HL-60 (cell line): ENCODE results near the gene CHRNB1.

Experiments used
- DNase-seq, 2 experiments: peaks; one replicate each; pipeline ENCODE4 v3.0.0-alpha.2; 2010 to 2020; ENCODE audit warnings: low read depth in 1 of 2, low spot score in 1 of 2
- H3K27ac ChIP-seq: fragments of 250-450 bp; sonication (Bioruptor Pico); replicated peaks from 2 replicates; pipeline ENCODE4 v1.5.1; 2020; ENCODE audit warnings: mild to moderate bottlenecking, moderate library complexity
- H3K27me3 ChIP-seq: fragments of 250-450 bp; sonication (Bioruptor Pico); 2 replicates; pipeline ENCODE4 v1.5.1; 2021; ENCODE audit warnings: mild to moderate bottlenecking, moderate library complexity; ENCODE audit not compliant: insufficient read depth, poor library complexity, severe bottlenecking
- H3K4me3 ChIP-seq: replicated peaks from 2 replicates; pipeline ENCODE4 v1.5.1; 2011; ENCODE audit warnings: mild to moderate bottlenecking, control low read depth, low read length; ENCODE audit not compliant: insufficient read depth
- CTCF ChIP-seq: IDR thresholded peaks from one replicate; pipeline ENCODE4 v1.5.1; 2011; ENCODE audit warnings: low read length, control low read depth, inconsistent platforms; ENCODE audit not compliant: insufficient read depth
- GABPA ChIP-seq: IDR thresholded peaks from 2 replicates; pipeline ENCODE4 v1.6.1; 2012; ENCODE audit warnings: low read depth
- POLR2AphosphoS5 ChIP-seq: IDR thresholded peaks from 2 replicates; pipeline ENCODE4 v1.6.1; 2012; ENCODE audit warnings: low read depth
- SPI1 ChIP-seq: IDR thresholded peaks from 2 replicates; pipeline ENCODE4 v1.6.1; 2012; ENCODE audit warnings: low read depth, mild to moderate bottlenecking, borderline replicate concordance
- TF ChIP-seq, protein P1 (sequence below): IDR thresholded peaks from 2 replicates; pipeline ENCODE4 v1.6.1; 2012; ENCODE audit warnings: low read depth; ENCODE audit not compliant: insufficient replicate concordance

CHRNB1 gene

GRCh38 chr17:7403043-7403726 lies 41.7 kb upstream of the CHRNB1 start:
- no peaks in the 10 kb centered on the region for H3K27me3 ChIP-seq
- peak overlapping the region; percentile 62 for H3K4me3 ChIP-seq
- H3K27ac ChIP-seq, result peak overlapping the region; percentile 64; the same call in 1 of the 2 replicates
- DNase-seq, result no peak
- TF ChIP-seq SPI1 (no peak), POLR2AphosphoS5 (no peak), CTCF (no peak), GABPA (no peak)
- TF ChIP-seq, protein P1, sequence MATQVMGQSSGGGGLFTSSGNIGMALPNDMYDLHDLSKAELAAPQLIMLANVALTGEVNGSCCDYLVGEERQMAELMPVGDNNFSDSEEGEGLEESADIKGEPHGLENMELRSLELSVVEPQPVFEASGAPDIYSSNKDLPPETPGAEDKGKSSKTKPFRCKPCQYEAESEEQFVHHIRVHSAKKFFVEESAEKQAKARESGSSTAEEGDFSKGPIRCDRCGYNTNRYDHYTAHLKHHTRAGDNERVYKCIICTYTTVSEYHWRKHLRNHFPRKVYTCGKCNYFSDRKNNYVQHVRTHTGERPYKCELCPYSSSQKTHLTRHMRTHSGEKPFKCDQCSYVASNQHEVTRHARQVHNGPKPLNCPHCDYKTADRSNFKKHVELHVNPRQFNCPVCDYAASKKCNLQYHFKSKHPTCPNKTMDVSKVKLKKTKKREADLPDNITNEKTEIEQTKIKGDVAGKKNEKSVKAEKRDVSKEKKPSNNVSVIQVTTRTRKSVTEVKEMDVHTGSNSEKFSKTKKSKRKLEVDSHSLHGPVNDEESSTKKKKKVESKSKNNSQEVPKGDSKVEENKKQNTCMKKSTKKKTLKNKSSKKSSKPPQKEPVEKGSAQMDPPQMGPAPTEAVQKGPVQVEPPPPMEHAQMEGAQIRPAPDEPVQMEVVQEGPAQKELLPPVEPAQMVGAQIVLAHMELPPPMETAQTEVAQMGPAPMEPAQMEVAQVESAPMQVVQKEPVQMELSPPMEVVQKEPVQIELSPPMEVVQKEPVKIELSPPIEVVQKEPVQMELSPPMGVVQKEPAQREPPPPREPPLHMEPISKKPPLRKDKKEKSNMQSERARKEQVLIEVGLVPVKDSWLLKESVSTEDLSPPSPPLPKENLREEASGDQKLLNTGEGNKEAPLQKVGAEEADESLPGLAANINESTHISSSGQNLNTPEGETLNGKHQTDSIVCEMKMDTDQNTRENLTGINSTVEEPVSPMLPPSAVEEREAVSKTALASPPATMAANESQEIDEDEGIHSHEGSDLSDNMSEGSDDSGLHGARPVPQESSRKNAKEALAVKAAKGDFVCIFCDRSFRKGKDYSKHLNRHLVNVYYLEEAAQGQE, result no peak

GRCh38 chr17:7403727-7403976 lies 41.2 kb upstream of the CHRNB1 start:
- no peak for DNase-seq
- Histone ChIP-seq H3K27ac (peak overlapping the region; percentile 64), H3K27me3 (peaks cover under 1% of the 10 kb centered on the region), H3K4me3 (peak overlapping the region; percentile 62)
- TF ChIP-seq POLR2AphosphoS5 (no peak), SPI1 (no peak), CTCF (no peak), GABPA (no peak)
- TF ChIP-seq, protein P1, result no peak

GRCh38 chr17:7403977-7404736 lies 40.7 kb upstream of the CHRNB1 start, which contains the start of gene TMEM256:
Gene TMEM256, minus strand, starts transcription at chr17:7404097. Its CDS starts 13 bp downstream, at chr17:7404084.
- H3K27ac ChIP-seq, result peak within 1 kb of the TSS; percentile 64
- H3K27me3 ChIP-seq, result peaks cover 2% of the 10 kb centered on the region
- peak within 1 kb of the TSS; percentile 62 for H3K4me3 ChIP-seq
- TF ChIP-seq, protein P1, result no peak
- 0 out of 2 replicates have a peak, but pooled peaks have one; percentile 15 for TF ChIP-seq POLR2AphosphoS5
- peak; percentile 77 to 93 for DNase-seq
